GM19239 (cell line): ENCODE measurements around the gene PCDH1.

ENCODE experiments used
- DNase-seq: peaks from one replicate; pipeline ENCODE4 v3.0.0; 2011; ENCODE audit warnings: low spot score; ENCODE audit not compliant: insufficient read length
- FAIRE-seq: peaks from 2 replicates; lab custom pipeline; 2011; peaks lifted over from hg19 to GRCh38; lab: Jason Lieb, UNC

PCDH1 gene

DNA sequence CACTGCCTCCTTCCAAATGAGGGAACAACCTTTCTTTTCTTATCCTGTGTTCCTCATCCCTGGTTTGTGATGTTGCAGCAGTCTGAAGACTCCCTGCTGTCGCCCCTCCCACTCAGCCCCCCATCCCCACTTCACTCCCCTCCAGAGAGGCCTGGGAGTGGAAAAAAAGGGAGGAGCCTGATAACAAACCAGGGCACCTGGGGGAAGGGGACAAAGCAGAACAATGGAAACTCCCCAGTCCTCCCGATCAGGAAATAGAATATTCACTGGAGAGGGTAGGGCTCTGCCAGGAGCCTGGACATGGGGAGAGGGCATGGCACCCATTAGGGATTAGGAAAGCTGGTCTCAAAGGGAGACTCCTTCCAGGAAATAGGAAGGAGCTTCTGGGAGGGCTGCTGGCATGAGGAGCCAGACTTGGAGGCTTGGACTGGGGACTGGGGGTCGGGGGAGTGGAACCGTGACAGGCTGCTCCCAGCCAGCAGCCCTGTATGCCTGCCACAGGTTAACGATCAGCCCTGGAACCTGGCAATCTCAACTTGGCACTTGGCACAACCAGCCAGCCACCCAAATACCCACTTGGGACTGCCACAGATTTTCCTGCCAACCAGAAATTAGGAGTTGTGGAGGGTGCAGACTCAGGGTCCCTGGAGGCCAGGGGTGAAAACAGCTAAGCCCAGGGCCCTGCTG lies 20.0 kb downstream of the PCDH1 start:
- DNase-seq (no peak), FAIRE-seq (no peak)

DNA sequence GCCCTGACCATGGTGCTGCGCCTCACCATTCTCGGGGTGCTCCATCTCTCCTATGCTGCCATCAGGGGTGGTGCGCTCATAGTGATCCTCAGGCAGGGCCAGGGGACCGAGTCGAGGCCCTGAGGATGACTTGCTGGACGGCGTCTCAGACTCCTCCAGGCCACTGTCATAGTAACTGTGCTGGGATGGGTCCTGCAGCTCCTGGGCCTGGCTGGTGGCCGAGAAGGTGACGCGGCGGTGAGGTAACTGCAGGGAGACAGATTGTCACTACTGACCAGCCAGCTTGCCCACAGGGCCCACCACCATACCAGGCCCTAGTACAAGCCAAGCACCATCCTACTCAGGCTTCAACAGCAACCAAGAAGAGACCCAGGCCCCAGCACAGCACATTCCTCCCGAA lies 21.0 kb downstream of the PCDH1 start:
- DNase-seq (no peak), FAIRE-seq (no peak)

DNA sequence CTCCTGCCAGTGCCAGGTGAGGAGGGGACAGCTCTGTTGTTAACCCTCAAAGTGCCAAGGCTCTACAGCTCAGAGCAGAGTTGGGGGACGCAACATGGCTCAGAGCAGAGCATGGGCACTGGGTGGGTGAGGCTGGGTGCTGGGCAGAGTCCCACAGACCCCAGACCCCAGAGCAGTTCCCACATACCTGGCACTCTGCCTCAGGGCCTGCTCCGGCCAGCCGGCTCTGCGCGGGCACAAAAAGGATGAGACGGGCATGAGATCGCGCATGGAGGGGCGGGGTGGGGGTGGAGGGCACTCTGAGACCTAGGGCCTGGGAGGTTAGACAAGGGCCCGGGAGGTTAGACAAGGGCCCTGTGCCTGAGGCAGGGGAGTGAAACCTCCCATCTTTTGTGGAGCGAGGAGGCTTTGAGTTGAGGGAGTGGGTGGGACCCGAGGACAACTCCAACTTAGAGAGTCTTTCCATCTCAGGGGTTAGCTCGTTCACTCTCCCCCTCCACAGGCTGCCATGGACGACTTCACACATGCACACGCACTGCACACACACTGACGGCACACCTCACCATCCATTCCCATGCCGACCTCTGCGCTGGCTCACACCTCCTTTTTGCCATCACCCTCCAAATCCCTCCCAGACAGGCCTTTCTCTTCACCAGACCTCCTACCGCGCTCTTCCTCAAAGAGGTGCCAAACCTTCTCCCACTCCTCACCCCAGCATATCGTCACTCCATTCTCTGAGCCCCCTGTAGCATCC lies 22.0 kb downstream of the PCDH1 start:
- DNase-seq, result no peak
- no peak for FAIRE-seq

DNA sequence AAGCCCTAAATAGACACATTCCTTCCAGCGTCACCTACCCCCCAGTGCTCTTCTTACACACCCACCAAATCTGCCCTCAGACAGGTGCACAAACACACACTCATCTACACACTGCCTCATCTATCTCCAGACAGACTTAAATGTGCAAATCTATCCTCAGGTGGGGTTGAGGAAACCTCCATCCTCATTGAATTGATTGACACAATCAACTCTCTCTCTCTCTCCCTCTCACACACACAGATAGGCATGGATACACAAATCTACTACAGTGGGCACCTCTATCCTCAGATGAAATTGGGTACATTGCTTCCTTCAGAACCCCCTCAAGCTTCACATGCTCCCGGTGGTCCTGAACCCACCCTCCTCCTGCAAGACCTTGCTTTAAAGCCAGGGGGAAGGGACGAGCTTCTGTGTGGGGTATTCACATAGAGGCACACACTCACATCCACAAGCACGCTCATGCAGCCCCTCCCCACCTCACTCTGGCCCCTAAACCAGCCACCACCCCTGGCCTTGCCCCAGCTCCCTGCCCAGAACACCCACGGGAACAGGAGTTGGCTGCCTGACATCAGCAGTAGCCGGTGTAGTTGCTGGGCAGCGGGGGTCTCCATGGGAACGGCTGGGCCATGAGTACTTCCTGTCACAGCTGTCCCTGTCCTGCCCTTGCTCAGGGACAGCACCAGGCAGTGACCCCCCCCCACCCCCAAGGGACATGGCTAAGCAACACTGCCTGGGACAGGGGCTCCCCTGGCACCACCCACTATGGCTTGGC lies 22.8 kb downstream of the PCDH1 start:
- FAIRE-seq (no peak), DNase-seq (no peak)

DNA sequence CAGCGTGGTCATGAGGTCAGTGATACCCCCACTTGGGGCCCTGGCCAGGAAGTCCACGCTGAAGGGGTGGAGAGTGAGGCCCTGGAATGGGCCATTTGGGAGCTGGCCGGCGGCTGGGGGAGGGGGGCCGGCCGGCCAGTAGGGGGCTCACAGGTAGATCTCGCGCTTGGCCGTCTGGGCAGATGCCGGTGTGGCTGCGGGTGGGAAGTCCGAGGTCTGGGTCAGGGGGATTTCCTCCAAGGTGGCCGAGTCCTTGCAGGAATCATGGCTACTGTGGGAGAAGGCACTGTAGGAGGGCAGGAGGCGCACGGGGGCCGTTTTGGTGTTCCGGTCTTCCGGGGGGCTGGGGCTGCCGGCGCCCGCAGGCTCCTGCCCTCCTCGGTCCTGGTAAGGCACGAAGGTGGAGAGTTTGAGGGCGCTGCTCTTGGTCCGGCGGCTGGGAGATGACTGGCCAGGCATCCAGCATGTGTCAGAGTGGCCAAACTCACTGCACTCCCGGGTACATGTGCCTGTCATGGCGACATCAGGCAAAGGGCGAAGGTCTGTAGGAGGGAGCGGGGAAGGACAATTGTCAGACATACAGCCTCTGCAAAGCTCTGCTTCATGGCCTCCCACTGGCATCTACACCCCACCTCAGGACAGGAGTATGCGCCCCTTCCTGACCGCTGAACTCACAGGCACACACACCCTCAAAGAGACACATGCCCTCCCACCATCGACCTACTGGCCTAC lies 24.1 kb downstream of the PCDH1 start:
- FAIRE-seq, result no peak
- DNase-seq, result no peak

DNA sequence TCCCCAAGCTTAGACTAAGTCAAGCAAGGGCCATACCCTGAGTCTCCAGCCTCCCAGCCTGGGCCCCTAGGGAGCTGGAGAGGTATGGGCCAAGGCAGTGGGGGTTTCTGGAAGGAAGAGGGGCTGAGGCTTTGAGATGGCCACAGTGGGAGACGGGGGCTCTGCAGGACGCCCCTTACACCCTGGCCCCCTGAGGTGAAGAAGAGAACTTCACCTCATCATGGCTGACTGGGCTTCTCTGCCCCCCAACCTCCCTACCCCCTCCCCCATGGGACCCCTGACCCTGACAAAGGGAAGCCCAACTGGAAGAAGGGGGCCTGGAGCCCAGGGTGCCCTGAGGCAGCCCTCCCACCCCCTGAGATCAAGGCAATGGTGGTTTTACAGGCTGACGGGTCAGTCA lies 25.8 kb downstream of the PCDH1 start:
- DNase-seq (no peak), FAIRE-seq (no peak)

DNA sequence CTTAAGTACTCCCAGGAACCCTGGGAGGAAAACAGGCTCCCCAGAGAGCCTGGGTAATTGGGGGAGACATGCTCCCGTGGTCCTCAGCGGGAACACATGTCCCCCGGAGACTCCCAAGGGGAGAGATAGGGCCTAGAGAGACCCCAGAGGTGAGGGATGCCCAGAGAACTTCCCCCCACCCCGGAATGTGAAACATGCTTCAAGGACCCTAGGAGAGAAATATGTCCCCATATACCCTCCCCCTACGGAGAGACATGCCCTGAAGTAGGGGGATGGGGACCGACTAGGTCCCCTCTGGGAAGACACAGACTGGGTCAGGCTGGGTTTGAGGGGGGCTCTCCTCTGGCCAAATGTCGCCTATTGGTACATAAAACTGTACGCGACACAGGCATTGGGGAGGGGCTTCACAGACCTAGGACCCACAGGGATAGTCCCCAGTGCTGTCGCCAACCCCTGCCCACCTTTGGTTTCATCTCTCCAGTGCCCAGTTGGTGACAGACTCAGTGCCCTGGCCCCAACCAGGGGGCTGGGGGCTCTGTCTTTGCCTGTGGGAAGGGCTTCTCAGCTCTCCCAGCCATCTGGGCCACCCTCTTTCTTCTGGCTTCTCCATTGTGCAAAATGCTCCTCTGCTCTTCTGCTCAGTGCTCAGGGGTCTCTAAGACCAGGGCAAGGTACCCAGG lies 26.9 kb downstream of the PCDH1 start:
- DNase-seq, result no peak
- FAIRE-seq, result no peak

DNA sequence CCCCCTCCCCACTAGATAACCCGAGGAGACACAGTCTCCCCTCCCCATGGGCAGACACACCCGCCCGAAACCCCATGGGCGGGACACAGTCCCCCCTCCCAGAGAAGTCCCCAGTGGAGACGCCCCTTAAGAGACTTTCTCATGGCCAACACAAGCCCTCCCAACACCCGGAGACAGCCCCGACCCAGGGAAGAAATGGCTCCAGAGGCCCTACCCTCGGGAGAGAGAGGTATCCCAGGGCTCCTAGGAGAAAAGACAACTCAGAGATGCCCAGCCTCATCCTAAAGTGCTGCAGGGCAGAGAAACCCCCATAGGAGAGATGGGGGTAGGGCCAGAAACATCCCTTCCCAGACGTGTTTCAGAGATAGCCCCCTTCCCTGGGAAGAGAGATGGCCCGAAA lies 27.4 kb downstream of the PCDH1 start:
- DNase-seq, result no peak
- no peak for FAIRE-seq

DNA sequence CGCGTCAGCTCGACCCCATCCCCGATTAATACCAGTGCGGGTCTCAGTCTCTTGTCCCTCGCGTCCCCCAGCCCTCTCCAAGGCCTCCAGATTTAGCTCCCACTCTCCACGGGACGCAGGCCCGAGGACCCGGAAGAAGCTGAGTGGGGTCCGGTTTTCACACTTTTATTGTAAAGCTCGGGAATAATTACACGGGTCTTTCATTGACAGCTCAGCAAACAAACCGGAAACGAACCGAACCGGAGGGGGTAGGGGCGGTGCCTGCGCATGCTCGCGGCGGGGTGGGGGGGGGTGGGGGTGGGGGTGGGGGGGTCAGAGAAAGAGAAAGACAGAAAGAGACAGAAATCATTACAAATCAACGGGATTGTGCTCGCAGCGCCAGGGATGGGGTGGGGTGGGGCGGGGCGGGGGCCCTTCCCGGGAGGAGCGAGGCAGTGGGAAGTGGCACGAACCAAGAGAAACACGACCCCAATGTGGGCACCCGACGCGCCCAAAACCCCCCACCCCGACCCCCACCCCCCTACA lies 27.9 kb downstream of the PCDH1 start:
- FAIRE-seq (no peak), DNase-seq (no peak)

DNA sequence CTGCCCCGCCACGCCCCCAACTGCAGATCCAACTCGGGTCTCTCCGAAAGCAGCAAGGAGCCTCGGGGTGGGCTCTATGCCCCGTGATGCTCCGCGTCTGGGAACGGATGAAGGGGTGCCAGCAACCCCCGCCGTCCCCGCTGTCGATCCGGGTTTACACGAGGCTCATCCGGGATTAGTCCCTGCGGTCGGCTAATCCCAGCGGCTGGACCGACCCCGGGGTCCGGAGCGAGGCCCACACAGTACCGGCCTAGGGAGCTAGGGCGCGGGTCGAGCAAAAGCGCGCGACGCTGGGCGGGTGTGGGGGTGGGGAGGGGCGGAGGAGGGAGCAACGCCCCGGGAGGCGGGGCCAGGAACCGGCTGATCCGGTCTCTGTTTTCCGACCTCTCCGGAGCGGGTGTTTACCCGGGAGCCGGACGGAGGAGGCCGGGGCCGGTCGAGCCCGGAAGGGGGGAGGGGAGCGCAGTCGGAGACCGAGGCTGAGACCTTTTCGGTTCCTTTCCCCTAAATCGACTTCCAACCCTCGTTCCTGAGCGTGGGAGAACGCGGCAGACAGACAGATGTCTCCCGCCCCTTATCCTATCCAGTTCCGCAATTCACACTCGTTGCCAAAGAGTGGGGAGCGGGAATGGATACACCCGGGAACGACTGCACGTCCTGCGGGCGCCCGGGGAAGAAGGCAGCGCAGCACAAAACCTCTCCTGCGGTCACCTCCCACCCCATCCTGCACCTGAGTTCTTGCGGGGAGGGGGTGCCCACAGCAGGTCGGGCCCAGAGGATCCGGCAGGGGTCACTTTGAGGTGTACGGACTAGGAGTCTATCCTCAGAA lies 28.6 kb downstream of the PCDH1 start:
- FAIRE-seq, result peak; percentile 82
- peak; percentile 81 for DNase-seq

DNA sequence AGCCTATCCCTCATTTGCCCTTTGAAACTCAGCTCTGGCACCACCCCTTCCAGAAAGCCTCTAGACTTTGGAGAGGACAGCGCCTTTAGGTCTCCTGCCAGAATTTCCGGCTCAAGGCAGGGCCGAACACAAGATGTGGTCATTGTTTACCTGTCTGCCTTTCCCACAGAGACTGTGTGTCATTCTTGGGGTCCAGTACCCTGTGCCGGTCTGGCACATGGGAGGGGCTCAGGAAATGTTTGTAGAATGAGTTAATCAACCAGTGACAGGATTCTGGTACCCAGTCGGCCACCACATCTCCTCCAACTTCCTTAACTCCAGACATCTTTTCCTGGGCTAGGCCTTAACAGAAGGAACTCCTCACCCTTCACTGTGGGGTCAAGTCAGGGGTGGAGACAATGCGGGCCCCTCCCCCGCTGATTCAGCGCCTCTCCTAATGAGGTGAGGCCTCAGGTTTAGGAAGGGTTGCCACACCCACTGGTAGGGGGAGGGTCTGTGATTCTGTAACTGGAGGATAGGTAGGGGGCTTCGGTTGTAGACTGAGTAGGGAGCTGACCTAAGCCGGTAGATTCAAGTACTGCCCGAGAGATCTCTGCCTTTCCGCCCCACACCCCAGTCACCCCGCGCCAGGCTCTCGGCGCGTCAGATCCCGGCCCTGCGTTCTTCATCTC lies 29.3 kb downstream of the PCDH1 start:
- DNase-seq (peak; percentile 28), FAIRE-seq (no peak)

DNA sequence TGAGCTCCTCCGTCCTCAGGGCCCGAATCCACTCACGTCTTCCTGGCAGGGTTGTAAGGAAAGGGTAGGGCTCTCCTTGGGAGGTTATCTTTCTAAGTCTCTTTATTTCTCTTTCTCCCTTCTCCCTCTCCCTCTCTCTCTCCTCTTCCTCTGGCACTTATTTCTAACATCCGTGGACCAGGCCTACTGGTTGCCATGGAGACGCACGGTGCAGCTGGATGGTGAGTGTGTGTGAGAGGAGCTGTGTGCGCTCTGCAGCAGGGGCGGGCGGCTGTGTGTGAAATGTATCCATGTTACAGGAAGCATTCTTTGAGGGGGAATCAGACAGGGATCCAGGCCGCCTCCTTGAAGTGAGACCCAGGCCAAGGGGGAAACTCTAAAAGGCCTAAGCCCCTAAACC lies 32.2 kb downstream of the PCDH1 start:
- no peak for FAIRE-seq

DNA sequence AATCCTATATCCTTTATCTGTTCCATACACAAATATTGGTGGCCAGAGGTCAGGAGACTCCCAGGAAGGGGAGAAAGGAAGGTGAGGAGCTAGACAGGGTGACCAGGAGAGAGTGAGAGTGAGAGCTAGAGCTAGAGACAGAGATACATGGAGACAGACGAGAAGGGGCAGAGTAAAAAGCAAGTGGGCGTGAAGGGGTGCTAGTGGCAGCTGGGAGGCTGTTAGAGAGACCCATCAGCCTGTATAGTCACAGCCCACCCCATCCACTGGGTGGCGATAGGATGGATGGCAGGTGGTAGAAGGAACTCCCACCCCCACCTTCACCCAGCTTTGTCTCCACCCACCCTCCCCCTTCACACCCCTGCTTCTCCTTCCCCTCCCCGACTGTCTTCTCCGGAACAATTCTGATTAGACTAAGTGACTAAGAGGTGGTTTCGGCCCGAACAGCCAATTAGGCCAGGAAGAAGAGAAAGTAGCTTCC lies 32.8 kb downstream of the PCDH1 start:
- no peak for DNase-seq
- FAIRE-seq, result no peak

More for the DNA sequence above, 32.2 kb downstream of the PCDH1 start:
- no peak for DNase-seq

DNA sequence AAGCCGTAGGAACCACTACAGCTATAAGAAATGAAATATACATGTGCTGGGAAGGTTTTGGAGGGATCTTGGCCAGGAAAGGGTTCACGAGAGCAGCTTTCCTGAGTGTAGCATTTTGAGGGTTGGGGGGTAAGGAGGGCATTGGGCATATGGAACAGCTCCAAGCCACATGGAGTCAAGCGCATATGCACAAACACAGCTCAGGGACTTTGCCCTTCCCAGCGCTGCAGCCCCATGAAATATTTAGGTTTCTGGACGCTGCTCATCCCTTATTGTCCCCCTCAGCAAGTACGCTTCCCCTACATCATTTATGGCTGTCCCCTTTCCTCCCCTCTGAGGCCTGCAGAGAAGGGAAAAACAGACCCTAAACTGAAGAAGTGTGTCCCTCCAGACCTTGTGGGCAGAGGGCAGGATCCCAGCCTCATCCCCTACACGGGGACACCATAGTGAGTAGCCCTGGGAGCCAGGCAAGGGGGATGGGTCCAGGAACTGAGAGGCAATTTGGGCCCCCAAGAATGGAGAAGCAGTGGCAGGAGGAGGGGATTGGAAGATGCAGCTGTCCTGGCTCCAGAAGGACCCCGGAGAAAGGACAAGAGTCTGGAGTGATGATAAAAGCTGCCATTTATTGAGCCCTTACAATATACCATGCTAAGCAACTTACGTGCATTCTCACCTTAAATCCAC lies 33.7 kb downstream of the PCDH1 start:
- no peak for FAIRE-seq

DNA sequence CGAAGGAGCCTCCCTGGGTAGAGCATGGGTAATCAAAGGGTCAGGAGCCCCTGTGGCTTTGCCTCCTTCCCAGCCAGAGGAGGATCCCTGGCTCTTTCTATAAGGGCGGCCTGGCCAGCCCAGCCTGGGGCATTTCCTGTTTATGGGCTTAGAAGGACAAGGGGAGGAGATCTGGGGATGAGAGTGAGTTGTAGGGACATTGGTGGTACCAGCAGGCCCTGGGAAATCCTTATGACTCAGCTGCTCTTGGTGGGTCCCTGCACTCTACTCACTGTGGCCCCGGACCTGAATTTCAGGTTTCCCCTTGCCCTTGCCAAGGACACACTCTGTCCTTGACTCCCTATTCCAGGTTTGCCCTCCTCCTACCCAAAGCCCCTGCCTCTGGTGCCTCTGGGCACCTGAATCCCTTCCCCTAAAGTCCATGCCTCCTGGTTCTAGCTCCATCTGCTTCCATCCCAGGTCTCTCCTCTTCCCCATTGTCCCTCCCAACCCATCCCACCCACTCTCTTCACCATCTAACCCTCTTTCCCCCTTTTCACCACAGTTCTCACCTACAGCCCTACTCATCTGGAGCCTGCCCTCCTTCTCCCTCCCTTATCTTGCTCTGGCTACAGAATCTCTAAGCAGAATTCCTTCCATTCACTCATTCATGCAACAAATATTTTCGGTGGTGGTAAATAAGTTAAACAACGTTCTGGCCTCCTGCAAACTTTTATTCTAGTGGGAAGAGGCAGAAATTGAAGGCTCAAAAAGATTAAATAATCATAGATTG lies 34.9 kb downstream of the PCDH1 start:
- DNase-seq, result no peak
- FAIRE-seq, result no peak

More for the DNA sequence above, 33.7 kb downstream of the PCDH1 start:
- DNase-seq, result no peak

DNA sequence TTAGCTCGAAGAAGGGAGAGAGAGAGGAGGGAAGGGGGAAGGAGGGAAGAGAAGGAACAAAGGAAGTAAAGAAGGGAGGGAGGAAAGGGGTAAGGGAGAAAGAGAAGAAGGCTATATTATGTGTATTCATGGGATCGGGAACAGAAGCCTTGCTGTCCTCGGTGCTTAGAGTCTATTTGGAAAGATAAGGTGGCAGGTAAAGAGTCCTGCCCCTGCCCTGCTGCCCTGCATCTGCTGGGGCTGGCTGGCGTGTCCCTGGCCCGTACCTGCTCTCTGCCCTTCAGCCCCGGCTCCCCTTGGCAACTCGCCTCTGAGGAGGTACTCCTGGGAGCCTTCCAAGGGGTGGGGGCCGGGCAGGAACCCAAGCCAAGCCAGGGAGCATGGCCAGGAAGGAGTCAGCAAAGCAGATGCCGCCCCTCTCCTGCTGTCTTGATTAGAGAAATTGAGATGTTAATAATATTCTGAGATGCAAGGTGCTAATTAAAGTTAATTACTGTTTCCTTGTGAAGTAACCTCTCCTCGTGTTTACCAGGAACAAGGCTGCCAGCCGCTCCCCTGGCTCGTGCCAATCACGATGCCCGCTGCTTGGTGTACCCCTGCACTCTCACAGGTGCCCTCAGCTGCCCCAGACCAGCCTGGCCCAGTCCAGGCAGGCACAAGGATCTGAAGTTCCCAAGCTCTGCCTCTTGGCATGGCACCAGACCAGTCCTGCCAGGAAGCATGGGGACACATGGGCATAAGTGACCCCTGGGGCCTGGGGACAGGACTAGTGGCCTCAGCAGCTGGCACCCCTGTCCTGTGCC lies 36.6 kb downstream of the PCDH1 start:
- no peak for DNase-seq
- FAIRE-seq, result no peak
